ENCODE data around the gene APOBR.
"Not testable (repeated sequence)": the region's sequence is repeated elsewhere in the genome, so short reads cannot be mapped to it uniquely, and the experiment has no call there.

Gene APOBR, protein sequence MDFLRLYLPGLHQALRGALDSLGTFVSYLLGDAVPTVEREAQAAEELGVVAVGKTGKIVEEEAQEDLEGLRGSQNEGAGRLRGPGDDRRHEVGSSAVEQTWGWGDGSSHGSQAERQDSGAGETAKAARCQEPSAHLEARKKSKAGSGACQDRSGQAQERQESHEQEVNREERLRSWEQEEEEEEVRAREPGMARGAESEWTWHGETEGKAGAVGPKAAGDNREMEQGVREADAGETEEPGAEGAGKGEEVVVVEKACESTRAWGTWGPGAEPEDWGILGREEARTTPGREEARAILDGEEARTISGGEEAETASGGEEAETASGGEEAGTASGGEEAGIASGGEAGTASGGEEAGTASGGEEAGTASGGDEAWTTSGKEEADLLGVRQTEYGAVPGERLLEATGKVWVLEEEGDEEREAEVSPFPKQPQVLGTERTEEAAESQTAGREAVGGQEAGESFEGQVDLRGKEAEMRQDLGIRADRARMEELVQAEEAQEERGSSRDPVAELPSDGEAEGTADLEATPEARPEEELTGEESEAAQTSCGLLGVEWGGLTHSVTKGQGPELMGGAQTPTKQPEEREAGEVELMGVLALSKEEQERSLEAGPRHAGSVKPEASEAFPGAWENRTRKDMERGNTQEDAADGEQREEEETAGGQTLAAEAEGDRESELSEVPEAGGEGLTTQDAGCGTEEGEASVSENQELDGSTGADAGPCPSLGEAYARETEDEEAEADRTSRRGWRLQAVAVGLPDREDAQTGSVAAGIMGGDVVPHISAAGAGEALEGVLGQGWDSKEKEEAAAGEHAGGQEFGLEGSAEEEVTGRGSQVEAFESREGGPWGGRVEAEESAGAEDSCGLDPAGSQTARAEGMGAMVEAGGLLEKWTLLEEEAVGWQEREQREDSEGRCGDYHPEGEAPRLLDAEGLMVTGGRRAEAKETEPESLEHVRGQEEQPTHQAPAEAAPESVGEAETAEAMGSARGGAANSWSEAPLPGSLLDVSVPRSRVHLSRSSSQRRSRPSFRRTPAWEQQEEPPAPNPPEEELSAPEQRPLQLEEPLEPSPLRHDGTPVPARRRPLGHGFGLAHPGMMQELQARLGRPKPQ

GRCh38 chr16:28494121-28494851 lies at the start of gene APOBR:
Gene APOBR (plus strand): TSS chr16:28494643. CDS start chr16:28494682, 39 bp downstream.
- no peak for DNase-seq (ENCODE audit: low spot score)

DNA sequence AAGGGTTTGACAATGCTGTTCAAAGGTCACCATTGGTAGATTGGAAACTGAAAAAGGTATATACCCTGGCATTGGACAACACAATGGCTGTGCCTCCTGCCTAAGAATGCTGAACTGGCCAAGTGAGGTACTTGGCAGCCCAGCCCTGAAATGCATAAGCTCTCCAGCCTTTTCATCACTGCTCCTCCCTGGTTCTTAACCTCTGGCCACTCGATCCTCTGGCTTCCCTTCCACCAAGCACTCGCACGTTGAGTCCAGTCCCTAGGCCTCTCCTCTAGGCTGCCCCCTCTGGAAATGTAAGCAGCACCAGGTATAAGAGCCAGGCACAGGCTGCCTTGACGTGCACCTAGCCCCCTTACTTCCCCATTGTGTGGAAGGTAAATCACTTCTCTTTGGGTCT lies 48.1 kb upstream of the APOBR start:
- not testable (repeated sequence) for DNase-seq (ENCODE audit: low spot score)

- not testable (repeated sequence) for DNase-seq (ENCODE audit: low spot score)
These were observed 47.4 kb upstream of the APOBR start for GRCh38 chr16:28447081-28447480.

- DNase-seq (ENCODE audit: low spot score), result no peak
These were observed 20.7 kb upstream of the APOBR start for GRCh38 chr16:28473714-28474265.

DNA sequence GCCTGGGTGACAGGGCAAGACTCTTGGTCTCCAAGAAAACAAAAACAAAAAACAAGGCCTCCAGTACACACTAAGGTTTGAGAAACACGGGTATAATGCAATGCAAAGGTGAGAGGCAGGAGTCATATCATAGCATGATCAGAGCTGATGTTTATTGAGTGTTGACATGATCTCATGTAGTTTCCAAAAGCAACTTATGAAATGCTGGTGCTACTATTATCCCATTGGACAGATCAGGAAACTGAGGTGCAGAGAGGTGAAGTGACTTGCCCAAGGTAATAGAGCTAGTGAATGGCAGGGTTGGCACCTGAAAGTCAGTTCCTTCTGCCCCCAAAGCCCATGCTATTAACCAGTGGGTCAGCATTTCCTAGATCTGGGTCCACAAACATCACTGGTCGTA lies 19.2 kb upstream of the APOBR start:
- DNase-seq (ENCODE audit: low spot score), result no peak

- DNase-seq (ENCODE audit: low spot score), result no peak
These were observed 17.0 kb upstream of the APOBR start for GRCh38 chr16:28477311-28477920.

GRCh38 chr16:28478506-28479180 lies 15.8 kb upstream of the APOBR start:
- no peak for DNase-seq (ENCODE audit: low spot score)

DNA sequence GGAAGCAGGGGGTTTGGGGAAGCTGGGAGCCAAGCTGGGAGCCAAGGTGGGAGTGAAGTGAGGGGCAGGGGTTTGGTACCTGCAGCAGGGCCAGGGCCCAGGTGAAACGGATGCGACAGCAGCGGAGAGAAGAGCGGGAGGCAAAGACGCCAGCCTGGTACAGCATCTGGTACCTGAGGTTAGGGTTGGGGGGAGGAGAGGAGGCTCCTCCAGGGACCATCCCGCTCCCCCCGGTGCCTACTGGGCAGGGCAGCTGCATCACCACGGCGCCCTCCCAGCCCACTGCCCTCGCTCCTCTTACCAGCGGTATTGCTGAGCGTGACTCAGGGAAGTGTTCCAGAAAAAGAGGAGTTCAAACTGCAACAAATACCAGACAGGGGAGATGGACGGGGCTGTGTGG lies 12.4 kb upstream of the APOBR start:
- no peak for DNase-seq (ENCODE audit: low spot score)

DNA sequence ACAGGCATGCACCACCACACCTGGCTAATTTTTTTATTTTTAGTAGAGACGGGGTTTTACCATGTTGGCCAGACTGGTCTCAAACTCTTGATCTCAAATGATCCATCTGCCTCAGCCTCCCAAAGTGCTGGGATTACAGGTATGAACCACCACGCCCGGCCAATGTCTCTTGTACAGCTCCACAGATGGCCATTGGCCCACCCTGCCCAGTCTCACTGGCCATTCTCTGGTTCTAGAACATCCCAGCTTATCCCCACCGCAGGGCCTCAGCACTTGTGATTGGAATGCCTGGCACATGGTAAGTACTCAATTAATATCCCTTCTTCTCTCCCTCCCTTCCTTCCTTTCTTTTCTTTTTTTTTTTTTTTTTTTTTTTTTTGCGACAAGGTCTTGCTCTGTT lies 11.1 kb upstream of the APOBR start:
- DNase-seq (ENCODE audit: low spot score), result not testable (repeated sequence)

GRCh38 chr16:28486266-28486665 lies 8.2 kb upstream of the APOBR start:
- no peak for DNase-seq (ENCODE audit: low spot score)

GRCh38 chr16:28491230-28491969 lies 3.0 kb upstream of the APOBR start:
- no peak for DNase-seq (ENCODE audit: low spot score)

DNA sequence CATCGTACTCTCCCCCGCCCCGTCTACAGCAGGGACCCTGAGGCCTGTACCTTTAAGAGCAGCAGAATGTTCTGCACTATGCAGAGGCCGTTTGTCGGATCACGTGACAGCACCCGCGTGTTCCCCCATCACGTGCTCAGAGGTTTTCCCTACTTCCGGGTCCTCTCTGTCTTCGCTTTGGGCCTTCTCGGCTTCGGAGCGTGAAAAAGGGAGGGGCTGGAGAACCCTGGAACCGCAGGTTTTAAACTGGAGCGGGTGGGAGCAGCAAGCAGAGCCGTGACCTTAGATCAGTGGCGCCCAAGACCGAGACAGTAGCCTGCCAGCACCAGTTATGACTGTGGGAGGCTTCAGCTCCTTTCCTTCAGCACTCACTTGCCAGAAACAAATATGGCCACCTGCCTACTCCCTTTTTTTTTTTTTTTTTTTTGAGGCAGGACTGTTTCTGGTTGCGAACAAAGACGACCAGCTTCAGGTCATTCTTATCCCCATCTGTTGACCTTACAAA lies 2.4 kb upstream of the APOBR start, which contains the start of gene CLN3:
TSS of gene CLN3 (minus strand) at position 105 of the 505 bp plus-strand sequence. CDS start 315 bp downstream, outside the sequence.
- peak; percentile 89 for DNase-seq (ENCODE audit: low spot score)

DNA sequence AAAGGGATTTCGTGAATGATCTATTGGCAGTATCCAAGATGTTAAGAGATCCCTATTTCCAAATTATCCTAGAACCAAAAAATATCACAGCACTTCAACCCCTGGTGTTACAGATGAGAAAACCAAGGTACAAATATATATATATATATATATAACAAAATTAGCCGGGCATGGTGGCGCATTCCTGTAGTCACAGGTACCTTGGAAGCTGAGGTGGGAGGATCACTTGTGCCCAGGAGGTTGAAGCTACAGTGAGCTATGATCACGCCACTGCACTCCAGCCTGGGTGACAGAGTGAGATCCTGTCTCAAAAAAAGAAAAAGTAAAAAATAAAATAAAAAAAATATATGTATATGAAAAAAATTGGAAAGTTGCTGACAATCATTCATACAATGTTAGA lies 1.9 kb upstream of the APOBR start:
- no peak for DNase-seq (ENCODE audit: low spot score)

DNA sequence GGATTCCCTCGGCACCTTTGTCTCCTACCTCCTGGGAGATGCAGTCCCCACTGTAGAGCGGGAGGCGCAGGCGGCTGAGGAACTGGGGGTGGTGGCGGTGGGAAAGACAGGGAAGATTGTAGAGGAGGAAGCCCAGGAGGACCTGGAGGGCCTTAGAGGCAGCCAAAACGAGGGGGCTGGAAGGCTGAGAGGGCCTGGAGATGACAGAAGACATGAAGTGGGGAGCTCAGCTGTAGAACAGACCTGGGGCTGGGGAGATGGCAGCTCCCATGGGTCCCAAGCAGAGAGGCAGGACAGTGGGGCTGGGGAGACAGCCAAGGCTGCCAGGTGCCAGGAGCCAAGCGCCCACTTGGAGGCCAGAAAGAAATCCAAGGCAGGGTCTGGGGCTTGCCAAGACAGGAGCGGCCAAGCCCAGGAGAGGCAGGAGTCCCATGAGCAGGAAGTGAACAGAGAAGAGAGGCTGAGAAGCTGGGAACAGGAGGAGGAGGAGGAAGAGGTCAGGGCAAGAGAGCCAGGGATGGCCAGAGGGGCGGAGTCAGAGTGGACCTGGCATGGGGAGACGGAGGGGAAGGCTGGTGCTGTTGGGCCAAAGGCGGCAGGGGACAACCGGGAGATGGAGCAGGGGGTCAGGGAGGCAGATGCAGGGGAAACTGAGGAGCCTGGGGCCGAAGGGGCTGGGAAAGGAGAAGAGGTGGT lies 803 bp downstream of the APOBR start:
- no peak for DNase-seq (ENCODE audit: low spot score)

- no peak for DNase-seq (ENCODE audit: low spot score)
These were observed 1.6 kb downstream of the APOBR start for GRCh38 chr16:28495795-28496749.

DNA sequence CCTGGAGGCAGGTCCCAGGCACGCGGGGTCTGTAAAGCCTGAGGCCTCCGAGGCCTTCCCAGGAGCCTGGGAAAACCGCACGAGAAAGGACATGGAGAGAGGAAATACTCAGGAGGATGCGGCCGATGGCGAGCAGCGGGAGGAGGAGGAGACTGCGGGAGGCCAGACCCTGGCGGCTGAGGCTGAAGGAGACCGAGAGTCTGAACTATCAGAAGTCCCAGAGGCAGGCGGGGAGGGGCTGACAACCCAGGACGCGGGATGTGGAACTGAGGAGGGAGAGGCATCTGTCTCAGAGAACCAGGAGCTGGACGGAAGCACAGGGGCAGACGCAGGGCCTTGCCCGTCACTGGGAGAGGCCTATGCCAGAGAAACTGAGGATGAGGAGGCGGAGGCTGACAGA lies 2.4 kb downstream of the APOBR start:
- no peak for DNase-seq (ENCODE audit: low spot score)

GRCh38 chr16:28497386-28497785 lies 2.9 kb downstream of the APOBR start:
- no peak for DNase-seq (ENCODE audit: low spot score)

All from HuH-7.5 (cell line).